HG03457 (cell line): ENCODE results near the gene BMPER.

Source experiments
- ATAC-seq: cut with Tn5 transposase; IDR thresholded peaks from one replicate; pipeline ENCODE4 v1.9.1; 2021; ENCODE audit warnings: moderate number of reproducible peaks; ENCODE audit not compliant: unreplicated experiment

Gene BMPER

DNA sequence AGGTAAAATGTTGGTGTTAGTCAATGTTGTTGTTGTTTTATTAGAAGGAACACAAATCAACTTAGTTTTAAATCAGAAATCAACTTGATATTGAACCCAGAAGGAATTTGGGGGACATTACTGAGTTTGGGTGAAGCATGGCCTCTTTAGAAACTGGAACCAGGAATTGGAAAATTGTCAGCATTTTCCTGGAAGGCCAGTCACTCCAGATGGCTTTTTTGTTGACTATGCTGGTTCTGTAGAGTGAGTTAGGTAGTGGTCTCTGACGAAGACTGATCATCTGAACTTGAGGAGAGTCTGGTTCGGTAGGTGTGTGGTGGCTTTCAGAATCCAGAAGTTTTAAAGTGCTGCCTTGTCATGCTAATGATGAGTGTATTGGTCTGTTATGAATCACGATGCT is 111.5 kb downstream of the BMPER start:
- ATAC-seq, result no peak

- no peak for ATAC-seq
These were observed 114.0 kb downstream of the BMPER start for GRCh38 chr7:34019301-34019790.

GRCh38 chr7:34022626-34023025 is 117.3 kb downstream of the BMPER start:
- ATAC-seq, result no peak

- ATAC-seq, result no peak
These were observed 120.3 kb downstream of the BMPER start for GRCh38 chr7:34025600-34025999.

- no peak for ATAC-seq
These were observed 121.3 kb downstream of the BMPER start for GRCh38 chr7:34026481-34027190.

DNA sequence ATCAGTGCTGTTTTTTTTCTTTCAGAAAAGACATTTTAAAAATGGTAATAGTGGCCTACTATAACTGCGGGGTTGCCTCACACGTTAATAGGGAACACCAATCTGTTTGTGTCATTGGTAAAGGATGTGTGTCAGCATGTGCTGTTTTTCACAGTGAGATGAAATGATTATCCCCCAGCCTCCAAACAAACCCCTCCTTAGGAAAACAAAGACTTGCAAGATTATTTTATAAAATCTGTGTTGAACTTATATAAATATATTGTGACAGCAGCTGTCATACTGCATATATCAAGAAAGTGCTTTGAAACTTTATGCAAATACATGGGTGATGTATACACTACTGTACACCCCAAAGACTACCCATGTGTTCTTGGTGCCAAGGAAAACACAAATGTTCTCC is 125.8 kb downstream of the BMPER start:
- ATAC-seq, result no peak

DNA sequence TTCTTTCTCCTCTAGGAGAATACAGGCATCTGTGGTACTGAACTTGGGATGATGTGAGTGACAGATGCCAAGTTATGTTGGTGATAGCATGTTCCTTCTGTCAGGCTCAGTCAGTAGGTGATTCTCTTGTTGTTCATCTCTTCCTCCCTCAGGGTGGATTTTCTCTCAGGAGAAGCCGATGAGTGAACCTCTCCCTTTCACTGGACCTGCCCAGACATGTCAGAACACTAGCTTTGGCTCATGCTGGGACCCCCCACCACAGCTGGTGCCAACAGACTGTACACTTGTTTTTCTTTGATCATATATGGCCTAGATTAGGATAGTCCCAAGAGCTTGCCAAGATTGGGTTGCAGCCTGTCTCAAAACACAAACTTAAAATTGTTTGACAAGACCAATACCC is 129.4 kb downstream of the BMPER start:
- no peak for ATAC-seq

DNA sequence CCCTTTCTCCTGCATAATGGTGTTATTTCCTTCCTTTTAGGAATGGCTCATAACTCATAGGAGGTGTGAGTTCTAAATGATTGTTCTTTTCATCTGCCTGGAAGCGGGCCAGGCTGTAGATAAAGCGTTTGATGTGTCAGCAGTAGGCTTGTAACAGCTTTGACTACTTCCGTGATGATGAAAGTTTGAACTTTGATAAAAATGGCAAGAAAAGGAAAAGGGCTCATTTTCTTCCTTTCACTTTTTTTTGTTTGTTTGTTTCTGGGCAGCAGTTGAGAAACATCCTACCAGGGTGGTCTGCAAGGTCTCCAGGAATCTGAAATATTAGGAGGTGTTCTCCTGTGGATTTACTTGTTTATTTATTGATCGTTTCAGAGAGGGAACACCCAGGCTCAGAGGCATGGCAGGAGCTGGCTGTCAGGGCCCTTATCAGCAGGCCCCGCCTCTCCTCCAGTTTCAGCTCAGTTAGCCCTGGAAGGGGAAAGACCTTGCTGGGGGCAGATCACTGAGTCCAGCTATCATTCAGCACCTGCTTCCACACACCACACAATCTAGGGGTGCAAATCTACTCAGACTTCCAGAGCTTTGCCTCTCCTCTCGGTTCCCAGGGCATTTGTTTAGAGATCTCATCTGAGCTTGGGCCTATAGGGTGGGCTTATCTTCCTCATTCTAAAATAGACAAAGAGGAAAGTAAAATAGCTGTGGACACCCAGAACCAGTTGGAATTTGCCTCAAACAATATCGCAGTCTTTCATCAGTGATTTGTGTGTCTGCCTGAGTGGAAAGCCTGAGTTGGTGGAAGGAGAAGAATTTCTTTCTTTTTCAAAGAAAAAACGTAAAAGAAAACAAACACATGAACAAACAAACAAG is 130.9 kb downstream of the BMPER start:
- ATAC-seq, result no peak

DNA sequence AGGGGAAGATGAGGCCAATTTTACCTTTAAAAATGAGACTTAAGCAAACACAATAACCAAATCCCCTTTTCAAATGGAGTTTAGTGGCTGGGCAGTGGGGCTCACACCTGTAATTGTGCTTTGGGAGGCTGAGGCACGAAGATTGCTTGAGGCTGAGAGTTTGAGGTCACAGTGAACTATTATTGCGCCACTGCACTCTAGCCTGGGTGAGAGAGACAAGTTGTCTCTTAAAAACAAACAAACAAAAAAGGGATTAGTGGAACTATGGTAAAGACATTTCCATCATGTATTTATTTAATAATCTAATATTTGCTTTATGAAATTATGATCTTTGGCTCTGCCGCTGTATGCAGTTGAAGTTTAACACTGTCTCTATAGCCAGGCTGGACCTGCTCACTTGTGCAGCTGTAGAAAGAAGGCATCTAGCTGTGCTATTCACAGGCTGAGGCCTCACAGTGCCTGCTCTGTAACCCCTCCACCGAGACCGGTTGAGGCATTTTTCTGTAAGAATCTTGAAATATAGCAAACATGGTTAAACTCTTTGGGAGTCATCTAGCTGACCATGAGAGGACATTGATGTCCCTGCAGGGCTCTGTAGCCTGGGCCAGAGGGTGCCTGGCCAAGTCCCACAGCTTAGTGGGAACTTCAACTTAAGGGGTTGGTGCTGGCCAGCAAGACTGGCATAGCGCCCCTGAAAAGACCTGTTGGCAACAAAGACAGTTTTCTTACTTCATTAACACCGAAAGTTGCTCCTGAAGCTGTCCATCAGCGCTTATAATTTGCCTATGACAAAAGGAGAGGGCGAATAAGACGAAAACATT is 131.8 kb downstream of the BMPER start:
- no peak for ATAC-seq

GRCh38 chr7:34038816-34039470 is 133.6 kb downstream of the BMPER start:
- ATAC-seq, result no peak

GRCh38 chr7:34041707-34042106 is 136.4 kb downstream of the BMPER start:
- ATAC-seq, result no peak

GRCh38 chr7:34042406-34042805 is 137.1 kb downstream of the BMPER start:
- no peak for ATAC-seq

DNA sequence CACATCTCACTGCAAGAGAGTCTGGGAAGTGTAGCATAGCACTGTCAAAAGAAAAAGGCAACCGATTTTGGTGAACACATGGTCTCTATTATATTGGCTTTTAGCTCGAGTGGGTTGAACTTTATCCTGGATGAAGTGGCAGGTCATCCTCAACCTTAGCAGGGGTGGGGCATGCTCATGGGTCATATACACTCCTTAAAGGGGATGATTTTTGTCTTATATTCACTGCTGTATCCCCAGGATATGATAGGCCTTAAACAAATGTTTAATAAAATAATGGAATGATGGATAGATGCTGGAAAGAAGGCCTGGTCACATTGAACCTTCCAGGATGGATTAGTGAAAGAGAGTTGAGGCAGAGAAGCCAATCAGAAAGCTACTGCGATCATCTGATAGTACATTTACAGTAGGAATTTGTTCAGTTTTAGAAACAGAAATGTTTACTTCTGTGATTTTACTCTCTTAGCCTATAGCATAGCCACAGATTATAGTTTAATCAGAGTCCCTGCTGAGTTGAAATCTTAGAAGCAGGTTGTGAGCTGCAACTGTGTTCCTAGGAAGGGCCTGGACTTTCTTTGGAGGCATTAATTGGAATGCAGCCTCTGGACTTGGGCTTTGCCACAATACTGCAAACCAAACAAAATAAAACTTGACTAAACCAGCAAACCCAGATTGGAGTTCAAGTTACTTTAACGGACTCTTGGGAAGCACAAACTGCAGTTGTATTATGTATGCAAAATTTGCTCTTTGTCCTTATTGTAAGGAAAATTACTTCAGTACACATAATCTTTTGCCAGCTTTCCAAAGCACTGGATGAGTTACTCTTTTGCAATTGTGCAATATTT is 138.3 kb downstream of the BMPER start:
- no peak for ATAC-seq

- ATAC-seq, result no peak
These were observed 138.9 kb downstream of the BMPER start for GRCh38 chr7:34044306-34044643.

DNA sequence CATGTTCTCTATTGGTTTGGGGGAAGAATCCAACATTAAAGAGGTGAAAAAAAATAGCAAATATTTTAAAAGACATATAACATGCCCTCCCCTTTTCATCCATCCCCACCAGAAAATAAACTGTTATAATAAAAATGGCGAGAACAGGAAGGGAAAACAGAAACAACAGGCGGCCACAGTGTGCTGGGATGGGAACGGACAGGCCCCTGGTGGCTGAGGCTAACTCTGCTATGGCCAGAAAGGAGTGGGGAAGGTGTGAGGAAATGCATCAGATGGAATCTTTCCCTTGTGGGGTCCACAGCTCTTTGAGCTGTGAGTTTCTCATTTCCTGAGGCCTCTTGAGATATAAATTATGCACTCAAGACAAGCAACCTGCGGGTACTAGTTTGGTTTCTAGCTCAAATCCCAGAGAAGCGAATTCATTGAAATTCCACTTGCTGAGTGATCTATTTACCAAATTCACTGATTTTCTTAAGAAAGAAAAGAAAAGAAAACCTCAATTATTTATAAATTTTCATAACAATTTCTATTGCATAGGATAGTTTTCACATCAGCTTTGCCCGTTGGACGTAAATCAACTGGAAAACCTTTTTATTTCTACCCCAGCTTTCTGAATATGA is 139.5 kb downstream of the BMPER start:
- no peak for ATAC-seq

- ATAC-seq, result no peak
These were observed 143.1 kb downstream of the BMPER start for GRCh38 chr7:34048445-34048844.

DNA sequence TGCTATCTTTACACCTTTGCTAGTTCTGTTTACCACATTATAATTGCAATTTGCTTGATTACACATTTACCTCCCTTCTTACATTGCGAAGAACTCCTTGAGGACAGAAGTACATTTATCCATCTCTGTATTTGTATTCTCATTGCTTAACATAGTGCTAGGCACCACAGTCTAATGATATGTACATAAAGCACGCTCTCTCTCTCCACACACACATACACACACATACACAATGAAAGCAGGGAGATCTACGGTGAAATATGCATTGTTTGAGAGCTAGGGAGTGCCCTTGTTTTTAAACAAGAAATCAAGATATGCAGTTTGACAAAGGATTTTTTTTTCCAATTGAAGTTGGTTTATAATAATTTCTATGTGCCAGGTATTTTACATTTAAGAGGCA is 148.7 kb downstream of the BMPER start:
- ATAC-seq, result no peak

- no peak for ATAC-seq
These were observed 151.8 kb downstream of the BMPER start for GRCh38 chr7:34057136-34057535.

DNA sequence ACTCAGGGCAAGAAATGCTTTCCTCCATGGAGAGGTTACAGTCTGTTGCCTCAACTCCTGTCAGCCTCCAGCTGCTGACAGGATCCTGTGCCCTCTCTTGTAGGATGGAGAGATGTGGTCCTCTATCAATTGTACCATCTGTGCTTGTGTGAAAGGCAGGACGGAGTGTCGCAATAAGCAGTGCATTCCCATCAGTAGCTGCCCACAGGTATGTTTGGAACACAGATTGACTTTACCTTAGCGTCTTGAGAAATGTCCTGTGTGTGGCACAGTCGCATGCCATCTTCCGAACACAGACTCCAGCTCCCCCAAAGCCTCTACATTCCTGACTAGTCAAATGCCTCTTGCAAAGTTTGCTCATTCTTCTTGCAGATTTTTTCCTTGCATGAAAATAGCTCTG is 152.6 kb downstream of the BMPER start:
- ATAC-seq, result no peak

DNA sequence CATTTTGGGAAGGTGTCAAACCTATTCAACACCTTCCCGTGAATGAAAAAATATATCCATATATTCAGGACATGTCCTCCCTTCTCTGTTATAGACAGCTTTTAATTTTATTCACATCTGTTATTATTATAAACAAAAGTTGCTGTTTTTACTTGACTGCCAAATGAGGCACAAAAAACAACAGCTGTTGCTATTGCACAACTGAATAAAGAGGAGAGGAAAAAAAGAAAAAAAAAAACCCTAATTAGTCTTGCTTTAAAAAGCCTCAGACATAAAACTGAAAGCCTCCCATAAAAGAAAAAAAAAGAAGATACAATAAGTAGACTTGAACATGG is 153.4 kb downstream of the BMPER start:
- ATAC-seq, result no peak
